Fibroblast of lung (primary cell): ENCODE results near the gene DCAF7.

Experiments
- EZH2 ChIP-seq: IDR thresholded peaks from 2 replicates; pipeline ENCODE4 v1.5.1; 2012; ENCODE audit warnings: low read length, control low read depth, mild to moderate bottlenecking; ENCODE audit errors: missing control alignments
- TF ChIP-seq, protein P1 (sequence below), 2 donors: IDR thresholded peaks in 1 of 2; conservative IDR thresholded peaks in 1 of 2; 1 replicate in 1 of 2; 2 replicates in 1 of 2; pipeline ENCODE4 v1.5.1; 2011 to 2012; ENCODE audit warnings: low read length in 2 of 2, control low read depth in 1 of 2, inconsistent platforms in 1 of 2, low read depth in 1 of 2, mild to moderate bottlenecking in 1 of 2

GRCh38 chr17:63588797-63589196 lies 38.5 kb downstream of the DCAF7 start:
- TF ChIP-seq, protein P1, sequence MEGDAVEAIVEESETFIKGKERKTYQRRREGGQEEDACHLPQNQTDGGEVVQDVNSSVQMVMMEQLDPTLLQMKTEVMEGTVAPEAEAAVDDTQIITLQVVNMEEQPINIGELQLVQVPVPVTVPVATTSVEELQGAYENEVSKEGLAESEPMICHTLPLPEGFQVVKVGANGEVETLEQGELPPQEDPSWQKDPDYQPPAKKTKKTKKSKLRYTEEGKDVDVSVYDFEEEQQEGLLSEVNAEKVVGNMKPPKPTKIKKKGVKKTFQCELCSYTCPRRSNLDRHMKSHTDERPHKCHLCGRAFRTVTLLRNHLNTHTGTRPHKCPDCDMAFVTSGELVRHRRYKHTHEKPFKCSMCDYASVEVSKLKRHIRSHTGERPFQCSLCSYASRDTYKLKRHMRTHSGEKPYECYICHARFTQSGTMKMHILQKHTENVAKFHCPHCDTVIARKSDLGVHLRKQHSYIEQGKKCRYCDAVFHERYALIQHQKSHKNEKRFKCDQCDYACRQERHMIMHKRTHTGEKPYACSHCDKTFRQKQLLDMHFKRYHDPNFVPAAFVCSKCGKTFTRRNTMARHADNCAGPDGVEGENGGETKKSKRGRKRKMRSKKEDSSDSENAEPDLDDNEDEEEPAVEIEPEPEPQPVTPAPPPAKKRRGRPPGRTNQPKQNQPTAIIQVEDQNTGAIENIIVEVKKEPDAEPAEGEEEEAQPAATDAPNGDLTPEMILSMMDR (conservative IDR thresholded peaks at IDR 0.05 in 1 of 2, IDR thresholded peaks at IDR 0.05 in 1 of 2; ENCODE audit: low read depth in 1 of 2, low read length in 2 of 2): no peak
- TF ChIP-seq EZH2: no peak
